ENCODE measurements around the gene RNPS1.

DNA sequence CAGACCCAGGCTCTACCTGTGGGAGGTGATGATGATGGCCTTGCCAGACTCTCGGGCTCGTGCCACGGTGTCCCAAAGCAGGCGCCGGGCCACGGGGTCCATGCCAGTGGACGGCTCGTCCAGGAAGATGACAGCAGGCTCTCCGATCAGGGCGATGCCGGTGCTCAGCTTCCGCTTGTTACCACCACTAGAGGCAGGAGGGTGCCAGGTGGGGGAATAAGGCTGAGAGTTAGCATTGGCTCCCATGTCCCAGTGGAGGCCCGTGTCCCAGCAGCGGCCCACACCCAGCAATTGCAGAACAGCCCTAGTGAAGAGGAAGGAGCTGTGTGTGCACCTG lies 10.3 kb upstream of the RNPS1 start:
- TF ChIP-seq, protein P1, sequence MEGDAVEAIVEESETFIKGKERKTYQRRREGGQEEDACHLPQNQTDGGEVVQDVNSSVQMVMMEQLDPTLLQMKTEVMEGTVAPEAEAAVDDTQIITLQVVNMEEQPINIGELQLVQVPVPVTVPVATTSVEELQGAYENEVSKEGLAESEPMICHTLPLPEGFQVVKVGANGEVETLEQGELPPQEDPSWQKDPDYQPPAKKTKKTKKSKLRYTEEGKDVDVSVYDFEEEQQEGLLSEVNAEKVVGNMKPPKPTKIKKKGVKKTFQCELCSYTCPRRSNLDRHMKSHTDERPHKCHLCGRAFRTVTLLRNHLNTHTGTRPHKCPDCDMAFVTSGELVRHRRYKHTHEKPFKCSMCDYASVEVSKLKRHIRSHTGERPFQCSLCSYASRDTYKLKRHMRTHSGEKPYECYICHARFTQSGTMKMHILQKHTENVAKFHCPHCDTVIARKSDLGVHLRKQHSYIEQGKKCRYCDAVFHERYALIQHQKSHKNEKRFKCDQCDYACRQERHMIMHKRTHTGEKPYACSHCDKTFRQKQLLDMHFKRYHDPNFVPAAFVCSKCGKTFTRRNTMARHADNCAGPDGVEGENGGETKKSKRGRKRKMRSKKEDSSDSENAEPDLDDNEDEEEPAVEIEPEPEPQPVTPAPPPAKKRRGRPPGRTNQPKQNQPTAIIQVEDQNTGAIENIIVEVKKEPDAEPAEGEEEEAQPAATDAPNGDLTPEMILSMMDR (IDR thresholded peaks at IDR 0.05) = no peak
- no peak for TF ChIP-seq POLR2A (IDR thresholded peaks at IDR 0.05)
